Activated CD4-positive, CD25-positive, alpha-beta regulatory T cell treated with anti-CD3 and anti-CD28 coated beads, Interleukin-2, amount 50 U/mL, for 24 hours (primary cell): ENCODE measurements around the gene ZBTB42.

Experiments
- ATAC-seq, 2 donors: fragments of 150-1000 bp; cut with Tn5 transposase; one replicate each; pipeline ENCODE4 v1.10.0; 2021; ENCODE audit warnings: mild to moderate bottlenecking in 1 of 2, moderate library complexity in 1 of 2

The ZBTB42 gene

GRCh38 chr14:104844306-104845032 lies 43.6 kb downstream of the ZBTB42 start:
- ATAC-seq, result no peak

- ATAC-seq, result no peak
Measured at GRCh38 chr14:104845033-104845666, 44.2 kb downstream of the ZBTB42 start.

GRCh38 chr14:104845834-104846441 lies 45.0 kb downstream of the ZBTB42 start:
- no peak for ATAC-seq

- ATAC-seq, result no peak
Measured at GRCh38 chr14:104852280-104852663, 51.4 kb downstream of the ZBTB42 start.
